HG03135 (cell line): Measurements from ENCODE around the gene MYL12B.
A peak's percentile ranks its signal among the peaks of the same experiment; 100 is the strongest.
"Not testable (repeated sequence)": the region's sequence is repeated elsewhere in the genome, so short reads cannot be mapped to it uniquely, and the experiment has no call there.

Experiments used
- ATAC-seq: cut with Tn5 transposase; IDR thresholded peaks from one replicate; pipeline ENCODE4 v1.9.1; 2021; ENCODE audit warnings: mild to moderate bottlenecking, moderate library complexity; ENCODE audit not compliant: unreplicated experiment

The MYL12B gene

GRCh38 chr18:3260995-3261372 is 949 bp upstream of the MYL12B start:
- no peak for ATAC-seq

- ATAC-seq: peak; percentile 23
These were observed 550 bp downstream of the MYL12B start for GRCh38 chr18:3262234-3263131.

GRCh38 chr18:3263132-3263700 is 1.3 kb downstream of the MYL12B start:
- ATAC-seq: no peak

GRCh38 chr18:3264362-3264761 is 2.4 kb downstream of the MYL12B start:
- no peak for ATAC-seq

GRCh38 chr18:3265564-3266033 is 3.7 kb downstream of the MYL12B start:
- no peak for ATAC-seq

- no peak for ATAC-seq
These were observed 4.2 kb downstream of the MYL12B start for GRCh38 chr18:3266062-3266608.

GRCh38 chr18:3268306-3268705 is 6.4 kb downstream of the MYL12B start:
- no peak for ATAC-seq

- no peak for ATAC-seq
These were observed 7.4 kb downstream of the MYL12B start for GRCh38 chr18:3269241-3269913.

GRCh38 chr18:3269914-3270299 is 8.0 kb downstream of the MYL12B start:
- ATAC-seq: no peak

GRCh38 chr18:3273042-3273441 is 11.1 kb downstream of the MYL12B start:
- no peak for ATAC-seq

GRCh38 chr18:3277643-3278213 is 15.8 kb downstream of the MYL12B start:
- ATAC-seq: not testable (repeated sequence)

GRCh38 chr18:3279201-3280185 is 17.6 kb downstream of the MYL12B start:
- peak; percentile 87 for ATAC-seq

GRCh38 chr18:3281456-3282400 is 19.8 kb downstream of the MYL12B start:
- ATAC-seq: no peak

GRCh38 chr18:3283253-3283863 is 21.4 kb downstream of the MYL12B start:
- ATAC-seq: no peak

- no peak for ATAC-seq
These were observed 22.0 kb downstream of the MYL12B start for GRCh38 chr18:3283908-3284307.

- ATAC-seq: no peak
These were observed 22.6 kb downstream of the MYL12B start for GRCh38 chr18:3284501-3284900.

GRCh38 chr18:3286159-3286558 is 24.2 kb downstream of the MYL12B start:
- no peak for ATAC-seq

- no peak for ATAC-seq
These were observed 31.4 kb downstream of the MYL12B start for GRCh38 chr18:3293196-3293951.
